GM21447 (cell line): Measurements from ENCODE around the gene PRR5.

Source experiments
- ATAC-seq: cut with Tn5 transposase; IDR thresholded peaks from one replicate; pipeline ENCODE4 v1.9.1; 2021; ENCODE audit not compliant: unreplicated experiment

The PRR5 gene

GRCh38 chr22:44711690-44712555 is 9.9 kb downstream of the PRR5 start:
- no peak for ATAC-seq

- no peak for ATAC-seq
These were observed 11.0 kb downstream of the PRR5 start for GRCh38 chr22:44712962-44713361.

GRCh38 chr22:44714703-44715350 is 12.8 kb downstream of the PRR5 start:
- no peak for ATAC-seq

- no peak for ATAC-seq
These were observed 16.4 kb downstream of the PRR5 start for GRCh38 chr22:44718418-44718817.

GRCh38 chr22:44719586-44720368 is 17.8 kb downstream of the PRR5 start:
- ATAC-seq = no peak

- no peak for ATAC-seq
These were observed 19.2 kb downstream of the PRR5 start for GRCh38 chr22:44721213-44721612.

GRCh38 chr22:44722611-44723010 is 20.6 kb downstream of the PRR5 start:
- no peak for ATAC-seq

GRCh38 chr22:44723801-44724200 is 21.8 kb downstream of the PRR5 start:
- ATAC-seq = no peak

GRCh38 chr22:44724416-44724815 is 22.4 kb downstream of the PRR5 start:
- ATAC-seq = no peak

- no peak for ATAC-seq
These were observed 22.9 kb downstream of the PRR5 start for GRCh38 chr22:44724859-44725258.

GRCh38 chr22:44726439-44726838 is 24.4 kb downstream of the PRR5 start:
- no peak for ATAC-seq

GRCh38 chr22:44727148-44727547 is 25.1 kb downstream of the PRR5 start:
- no peak for ATAC-seq

GRCh38 chr22:44727709-44728108 is 25.7 kb downstream of the PRR5 start:
- no peak for ATAC-seq

- ATAC-seq = no peak
These were observed 26.8 kb downstream of the PRR5 start for GRCh38 chr22:44728761-44729324.

GRCh38 chr22:44729391-44730021 is 27.5 kb downstream of the PRR5 start:
- ATAC-seq = no peak

GRCh38 chr22:44730022-44730393 is 28.0 kb downstream of the PRR5 start:
- no peak for ATAC-seq

- ATAC-seq = no peak
These were observed 28.7 kb downstream of the PRR5 start for GRCh38 chr22:44730490-44731356.

GRCh38 chr22:44731357-44731970 is 29.5 kb downstream of the PRR5 start:
- ATAC-seq = no peak

GRCh38 chr22:44732017-44732561 is 30.1 kb downstream of the PRR5 start:
- no peak for ATAC-seq
